Ishikawa (cell line): Measurements from ENCODE around the gene MYO15B.

ENCODE experiments used
- MAX ChIP-seq: IDR thresholded peaks from 2 replicates; pipeline ENCODE4 v1.6.1; 2012
- NFIC ChIP-seq: IDR thresholded peaks from 2 replicates; pipeline ENCODE4 v1.6.1; 2012
- RAD21 ChIP-seq: IDR thresholded peaks from 2 replicates; pipeline ENCODE4 v1.6.1; 2012; ENCODE audit warnings: low read depth

DNA sequence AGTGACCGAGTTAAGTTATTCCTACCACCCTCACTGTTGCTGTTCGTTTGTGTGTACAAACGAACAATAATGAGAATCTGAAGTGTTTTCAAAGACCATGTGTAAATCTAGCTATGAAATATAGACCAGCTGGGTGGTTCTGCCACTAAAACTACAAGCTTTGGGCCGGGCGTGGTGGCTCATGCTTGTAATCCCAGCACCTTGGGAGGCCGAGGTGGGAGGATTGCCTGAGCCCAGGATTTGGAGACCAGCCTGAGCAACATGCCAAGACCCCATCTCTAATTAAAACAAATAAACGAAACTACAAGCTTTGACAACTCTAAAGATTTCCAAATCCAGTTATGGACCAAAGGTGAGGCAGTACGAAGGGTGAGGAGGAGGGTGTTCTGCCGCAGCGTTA, 78.4 kb downstream of the MYO15B start:
- TF ChIP-seq MAX (no peak), RAD21 (no peak), NFIC (no peak)
